ENCODE results near the gene SYNE1. TPM values are rescaled to one million over a fixed set of nuclear protein-coding genes. Genes with fewer than 3 reads are reported as not detected.

The SYNE1 gene
- total and polyA plus RNA-seq, 10 of the 15 experiments (the other 5 are each of a cell fraction or from before 2014, with no cell fraction given): 2.3 to 28.7 (median 14.1) TPM

DNA sequence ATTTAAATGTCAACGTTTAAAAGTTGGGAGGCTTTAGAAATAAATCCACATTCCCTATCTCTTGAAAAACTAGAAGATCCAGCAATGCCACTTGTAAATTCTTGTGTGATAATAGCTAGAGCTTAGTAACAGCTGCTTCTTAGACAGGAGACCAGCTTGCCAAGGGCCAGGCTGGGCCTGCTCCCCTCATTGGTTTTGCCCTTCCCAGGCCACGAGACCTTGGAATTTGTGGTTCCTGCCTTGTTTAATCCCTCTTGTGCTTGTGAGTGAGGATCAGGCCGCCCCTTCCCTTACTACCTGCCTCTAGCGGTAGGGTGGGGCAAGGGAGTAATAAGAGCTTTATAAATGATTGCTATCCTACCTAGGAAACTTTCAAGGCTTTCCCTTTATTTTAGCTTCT lies 363.5 kb downstream of the SYNE1 start:
- intact Hi-C loops (cut with micrococcal nuclease; ENCODE audit: unreplicated experiment) (no loop called here), in situ Hi-C loops (cut with MboI) (loop anchor here (5.0 kb wide), 1 partner anchor 591 kb away; no protein-coding TSS in a partner anchor)
- CTCF ChIA-PET: interaction anchor here (0.8 to 4.3 kb wide), 6 partner anchors 19 to 583 kb away, joined by 3 to 19 read pairs (median 8); no protein-coding TSS in a partner anchor
- Histone ChIP-seq H3K79me2 (ENCODE audit: control insufficient read depth, insufficient read depth, low read length) (no peaks in the 10 kb centered on the region), H2AFZ (ENCODE audit: control insufficient read depth, low read depth, low read length) (no peak overlapping the region), H4K20me1 (ENCODE audit: control insufficient read depth, insufficient read depth) (no peaks in the 10 kb centered on the region), H3K9ac (ENCODE audit: control insufficient read depth, insufficient read depth, low read length) (no peak overlapping the region), H3K4me3 (no peak overlapping the region), H3K27me3 (replicated peaks in 1 of 2; ENCODE audit: control insufficient read depth in 2 of 2, insufficient read depth in 2 of 2, low read length in 1 of 2) (no peaks in the 10 kb centered on the region), H3K9me3 (replicated peaks; ENCODE audit: control insufficient read depth, insufficient read depth, low read length) (no peaks in the 10 kb centered on the region), H3K27ac (ENCODE audit: control insufficient read depth, insufficient read depth) (no peak overlapping the region), H3K4me1 (ENCODE audit: control insufficient read depth, insufficient read depth, low read length) (peaks cover 9% of the 10 kb centered on the region; the same call in 1 of the 2 replicates), H3K4me2 (ENCODE audit: control insufficient read depth, insufficient read depth) (no peak overlapping the region), H3K36me3 (ENCODE audit: control insufficient read depth in 2 of 2, insufficient read depth in 2 of 2, low read length in 1 of 2) (peaks cover 0 to 8% of the 10 kb centered on the region in 2 experiments; a peak in 2 of 4 replicates)
- no peak for TF ChIP-seq ATF7 (IDR thresholded peaks at IDR 0.05; ENCODE audit: low read depth)
- no peak for TF ChIP-seq NFYB (IDR thresholded peaks at IDR 0.05; ENCODE audit: insufficient read depth, low read depth, low read length)
- no peak for TF ChIP-seq YY1 (IDR thresholded peaks at IDR 0.05; ENCODE audit: low read depth, low read length)
- no peak for TF ChIP-seq KDM1A (IDR thresholded peaks at IDR 0.05; ENCODE audit: borderline replicate concordance)
- TF ChIP-seq JUNB (IDR thresholded peaks at IDR 0.05): no peak
- TF ChIP-seq MEF2A (IDR thresholded peaks at IDR 0.05; ENCODE audit: insufficient read depth, low read depth, low read length): no peak
- no peak for ATAC-seq
- no peak for DNase-seq (ENCODE audit: low read depth, low spot score)
- POLR2A ChIA-PET: no interaction called here
- SMC1A ChIA-PET (ENCODE audit: uncharacterized antibody, unreplicated experiment): interaction anchor here (0.8 to 4.7 kb wide), 5 partner anchors 15 to 597 kb away, joined by 3 to 34 read pairs (median 3); no protein-coding TSS in a partner anchor
- RAD21 ChIA-PET (ENCODE audit: unreplicated experiment): interaction anchor here (2.4 kb wide), 1 partner anchor 65 kb away, joined by 14 read pairs; no protein-coding TSS in a partner anchor
- whole genome bisulfite sequencing (ENCODE audit: insufficient coverage, insufficient replicate concordance, low lambda C conversion rate, missing lambda C conversion rate): 74% methylated on average over 4 of the region's 4 CpGs
- no TSS peak for BruUV-seq (replicated peaks)
- no peak for FAIRE-seq

DNA sequence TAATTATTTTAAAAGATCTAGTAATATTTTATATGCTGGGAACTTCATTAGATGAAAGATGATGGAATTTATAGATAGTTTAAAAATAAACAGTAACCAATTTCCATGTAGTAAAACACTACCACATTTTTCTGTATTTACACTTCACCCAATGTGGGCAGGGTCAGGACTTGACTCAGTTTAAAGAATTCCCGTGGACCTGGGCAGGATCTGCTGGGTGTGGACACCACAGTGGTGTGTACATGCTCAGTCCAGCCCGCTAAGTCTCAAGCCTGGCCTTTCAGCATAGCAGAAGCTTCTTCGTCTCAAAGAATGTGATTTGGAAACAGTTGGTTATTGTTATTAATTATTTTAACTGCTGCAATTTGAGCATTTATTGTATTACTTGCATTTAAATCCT lies 364.2 kb downstream of the SYNE1 start:
- POLR2A ChIA-PET: no interaction called here
- TF ChIP-seq NFXL1 (IDR thresholded peaks at IDR 0.05; ENCODE audit: borderline replicate concordance) (no peak), NFYA (IDR thresholded peaks at IDR 0.05; ENCODE audit: borderline replicate concordance, low read depth, low read length) (no peak), IKZF2 (IDR thresholded peaks at IDR 0.05) (no peak)
- TF ChIP-seq, protein P1, sequence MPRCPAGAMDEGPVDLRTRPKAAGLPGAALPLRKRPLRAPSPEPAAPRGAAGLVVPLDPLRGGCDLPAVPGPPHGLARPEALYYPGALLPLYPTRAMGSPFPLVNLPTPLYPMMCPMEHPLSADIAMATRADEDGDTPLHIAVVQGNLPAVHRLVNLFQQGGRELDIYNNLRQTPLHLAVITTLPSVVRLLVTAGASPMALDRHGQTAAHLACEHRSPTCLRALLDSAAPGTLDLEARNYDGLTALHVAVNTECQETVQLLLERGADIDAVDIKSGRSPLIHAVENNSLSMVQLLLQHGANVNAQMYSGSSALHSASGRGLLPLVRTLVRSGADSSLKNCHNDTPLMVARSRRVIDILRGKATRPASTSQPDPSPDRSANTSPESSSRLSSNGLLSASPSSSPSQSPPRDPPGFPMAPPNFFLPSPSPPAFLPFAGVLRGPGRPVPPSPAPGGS (IDR thresholded peaks at IDR 0.05; ENCODE audit: borderline replicate concordance, insufficient read depth, low read depth, low read length, poor library complexity, severe bottlenecking): no peak
- TF ChIP-seq, protein P2, sequence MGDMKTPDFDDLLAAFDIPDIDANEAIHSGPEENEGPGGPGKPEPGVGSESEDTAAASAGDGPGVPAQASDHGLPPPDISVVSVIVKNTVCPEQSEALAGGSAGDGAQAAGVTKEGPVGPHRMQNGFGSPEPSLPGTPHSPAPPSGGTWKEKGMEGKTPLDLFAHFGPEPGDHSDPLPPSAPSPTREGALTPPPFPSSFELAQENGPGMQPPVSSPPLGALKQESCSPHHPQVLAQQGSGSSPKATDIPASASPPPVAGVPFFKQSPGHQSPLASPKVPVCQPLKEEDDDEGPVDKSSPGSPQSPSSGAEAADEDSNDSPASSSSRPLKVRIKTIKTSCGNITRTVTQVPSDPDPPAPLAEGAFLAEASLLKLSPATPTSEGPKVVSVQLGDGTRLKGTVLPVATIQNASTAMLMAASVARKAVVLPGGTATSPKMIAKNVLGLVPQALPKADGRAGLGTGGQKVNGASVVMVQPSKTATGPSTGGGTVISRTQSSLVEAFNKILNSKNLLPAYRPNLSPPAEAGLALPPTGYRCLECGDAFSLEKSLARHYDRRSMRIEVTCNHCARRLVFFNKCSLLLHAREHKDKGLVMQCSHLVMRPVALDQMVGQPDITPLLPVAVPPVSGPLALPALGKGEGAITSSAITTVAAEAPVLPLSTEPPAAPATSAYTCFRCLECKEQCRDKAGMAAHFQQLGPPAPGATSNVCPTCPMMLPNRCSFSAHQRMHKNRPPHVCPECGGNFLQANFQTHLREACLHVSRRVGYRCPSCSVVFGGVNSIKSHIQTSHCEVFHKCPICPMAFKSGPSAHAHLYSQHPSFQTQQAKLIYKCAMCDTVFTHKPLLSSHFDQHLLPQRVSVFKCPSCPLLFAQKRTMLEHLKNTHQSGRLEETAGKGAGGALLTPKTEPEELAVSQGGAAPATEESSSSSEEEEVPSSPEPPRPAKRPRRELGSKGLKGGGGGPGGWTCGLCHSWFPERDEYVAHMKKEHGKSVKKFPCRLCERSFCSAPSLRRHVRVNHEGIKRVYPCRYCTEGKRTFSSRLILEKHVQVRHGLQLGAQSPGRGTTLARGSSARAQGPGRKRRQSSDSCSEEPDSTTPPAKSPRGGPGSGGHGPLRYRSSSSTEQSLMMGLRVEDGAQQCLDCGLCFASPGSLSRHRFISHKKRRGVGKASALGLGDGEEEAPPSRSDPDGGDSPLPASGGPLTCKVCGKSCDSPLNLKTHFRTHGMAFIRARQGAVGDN (IDR thresholded peaks at IDR 0.05): no peak

More for the DNA sequence above, 364.2 kb downstream of the SYNE1 start:
- ChIA-PET SMC1A (ENCODE audit: uncharacterized antibody, unreplicated experiment) (interaction anchor here (0.8 to 4.7 kb wide), 8 partner anchors 14 to 582 kb away, joined by 3 to 34 read pairs (median 4); no protein-coding TSS in a partner anchor), RAD21 (ENCODE audit: unreplicated experiment) (interaction anchor here (0.5 to 2.4 kb wide), 3 partner anchors 25 to 718 kb away, joined by 4 to 14 read pairs (median 6); no protein-coding TSS in a partner anchor), CTCF (interaction anchor here (1.3 to 4.3 kb wide), 6 partner anchors 19 to 583 kb away, joined by 4 to 23 read pairs (median 12); no protein-coding TSS in a partner anchor)
- Histone ChIP-seq H3K79me2 (ENCODE audit: control insufficient read depth, insufficient read depth, low read length) (no peaks in the 10 kb centered on the region), H3K36me3 (ENCODE audit: control insufficient read depth in 2 of 2, insufficient read depth in 2 of 2, low read length in 1 of 2) (peaks cover 0 to 7% of the 10 kb centered on the region in 2 experiments; a peak in 2 of 4 replicates), H2AFZ (ENCODE audit: control insufficient read depth, low read depth, low read length) (no peak overlapping the region), H3K4me2 (ENCODE audit: control insufficient read depth, insufficient read depth) (no peak overlapping the region), H4K20me1 (ENCODE audit: control insufficient read depth, insufficient read depth) (no peaks in the 10 kb centered on the region), H3K9ac (ENCODE audit: control insufficient read depth, insufficient read depth, low read length) (no peak overlapping the region), H3K4me3 (no peak overlapping the region), H3K27me3 (replicated peaks in 1 of 2; ENCODE audit: control insufficient read depth in 2 of 2, insufficient read depth in 2 of 2, low read length in 1 of 2) (no peaks in the 10 kb centered on the region), H3K9me3 (replicated peaks; ENCODE audit: control insufficient read depth, insufficient read depth, low read length) (no peaks in the 10 kb centered on the region), H3K27ac (ENCODE audit: control insufficient read depth, insufficient read depth) (no peak overlapping the region), H3K4me1 (ENCODE audit: control insufficient read depth, insufficient read depth, low read length) (peaks cover 9% of the 10 kb centered on the region; the same call in 1 of the 2 replicates)
- no peak for FAIRE-seq
- in situ Hi-C loops (cut with MboI): loop anchor here (5.0 kb wide), 1 partner anchor 591 kb away; no protein-coding TSS in a partner anchor
- ATAC-seq: no peak
- BruUV-seq (replicated peaks): no TSS peak
- 96% methylated on average over 3 of the region's 3 CpGs for WGBS (ENCODE audit: insufficient coverage, insufficient replicate concordance, low lambda C conversion rate, missing lambda C conversion rate)
- no peak for DNase-seq (ENCODE audit: low read depth, low spot score)
- intact Hi-C loops (cut with micrococcal nuclease; ENCODE audit: unreplicated experiment): no loop called here
